Neural progenitor cell (in vitro differentiated cells): ENCODE measurements around the gene ZSCAN16. TPM values are rescaled to one million over a fixed set of nuclear protein-coding genes. Genes with fewer than 3 reads are reported as not detected.

Experiments
- DNase-seq: peaks from one replicate; pipeline ENCODE4 v3.0.0-alpha.2; 2016; ENCODE audit warnings: low spot score
- H2AFZ ChIP-seq: fragments of 200-600 bp; sonication (generic); replicated peaks from 2 replicates; pipeline ENCODE4 v1.6.1; 2016; ENCODE audit warnings: antibody characterized with exemption
- H3F3A ChIP-seq: fragments of 200-600 bp; sonication (generic); 2 replicates; pipeline ENCODE4 v1.6.1; 2016; ENCODE audit warnings: antibody characterized with exemption, low read depth
- H3K27ac ChIP-seq: fragments of 200-600 bp; sonication (generic); 2 replicates; pipeline ENCODE4 v1.5.1; 2016; ENCODE audit warnings: mild to moderate bottlenecking
- H3K27me3 ChIP-seq: fragments of 200-600 bp; sonication (generic); 2 replicates; pipeline ENCODE4 v1.6.1; 2016; ENCODE audit warnings: mild to moderate bottlenecking, moderate library complexity
- H3K36me3 ChIP-seq: fragments of 200-600 bp; sonication (generic); 2 replicates; pipeline ENCODE4 v1.5.1; 2016
- H3K4me1 ChIP-seq: fragments of 200-600 bp; sonication (generic); 2 replicates; pipeline ENCODE4 v1.6.1; 2016; ENCODE audit warnings: mixed run types
- H3K4me2 ChIP-seq: fragments of 200-600 bp; sonication (generic); 2 replicates; pipeline ENCODE4 v1.6.1; 2016
- H3K4me3 ChIP-seq: fragments of 200-600 bp; sonication (generic); 2 replicates; pipeline ENCODE4 v1.5.1; 2016
- H3K79me2 ChIP-seq: fragments of 200-600 bp; sonication (generic); 2 replicates; pipeline ENCODE4 v1.6.1; 2016; ENCODE audit warnings: low read depth
- H3K9ac ChIP-seq: fragments of 200-600 bp; sonication (generic); 2 replicates; pipeline ENCODE4 v1.6.1; 2016
- H3K9me3 ChIP-seq: fragments of 200-600 bp; sonication (generic); 2 replicates; pipeline ENCODE4 v1.5.1; 2016; ENCODE audit warnings: low read depth
- H4K20me1 ChIP-seq: fragments of 200-600 bp; sonication (generic); 2 replicates; pipeline ENCODE4 v1.6.1; 2016; ENCODE audit warnings: low read depth
- H3K27ac Mint-ChIP-seq: 3 replicates; pipeline ENCODE4 v1.8.0; 2021; ENCODE audit warnings: mixed read lengths
- H3K27me3 Mint-ChIP-seq: 2 replicates; pipeline ENCODE4 v1.8.0; 2022; ENCODE audit warnings: low read depth, mild to moderate bottlenecking, inconsistent platforms, moderate library complexity, mixed read lengths; ENCODE audit not compliant: insufficient read depth
- H3K36me3 Mint-ChIP-seq: 3 replicates; pipeline ENCODE4 v1.8.0; 2021; ENCODE audit warnings: mixed read lengths
- H3K4me1 Mint-ChIP-seq: 3 replicates; pipeline ENCODE4 v1.8.0; 2021; ENCODE audit warnings: mixed read lengths
- H3K4me3 Mint-ChIP-seq: 3 replicates; pipeline ENCODE4 v1.8.0; 2021; ENCODE audit warnings: mild to moderate bottlenecking, moderate library complexity, mixed read lengths
- H3K9me3 Mint-ChIP-seq: 3 replicates; pipeline ENCODE4 v1.8.0; 2020; ENCODE audit warnings: mixed read lengths
- EZH2 ChIP-seq: fragments of 200-600 bp; sonication (generic); IDR thresholded peaks from 2 replicates; pipeline ENCODE4 v1.6.1; 2017; ENCODE audit warnings: antibody characterized with exemption, mild to moderate bottlenecking, moderate library complexity
- EZH2phosphoT487 ChIP-seq: fragments of 200-600 bp; sonication (generic); IDR thresholded peaks from 2 replicates; pipeline ENCODE4 v1.6.1; 2017; ENCODE audit warnings: antibody characterized with exemption
- total RNA-seq: library from RNA; depleted of rRNA; stranded (reverse); fragments of >200 nt; gene quantifications from 2 replicates; pipeline ENCODE4 v1.2.3, GENCODE V29; 2015; ENCODE audit warnings: low replicate concordance
- TF ChIP-seq, protein P1 (sequence below): fragments of 200-600 bp; sonication (generic); IDR thresholded peaks from 2 replicates; pipeline ENCODE4 v1.5.1; 2017; ENCODE audit warnings: antibody characterized with exemption, mild to moderate bottlenecking

Gene ZSCAN16
- total RNA-seq, 1 donor from 2014 or later = 17.7 TPM

DNA sequence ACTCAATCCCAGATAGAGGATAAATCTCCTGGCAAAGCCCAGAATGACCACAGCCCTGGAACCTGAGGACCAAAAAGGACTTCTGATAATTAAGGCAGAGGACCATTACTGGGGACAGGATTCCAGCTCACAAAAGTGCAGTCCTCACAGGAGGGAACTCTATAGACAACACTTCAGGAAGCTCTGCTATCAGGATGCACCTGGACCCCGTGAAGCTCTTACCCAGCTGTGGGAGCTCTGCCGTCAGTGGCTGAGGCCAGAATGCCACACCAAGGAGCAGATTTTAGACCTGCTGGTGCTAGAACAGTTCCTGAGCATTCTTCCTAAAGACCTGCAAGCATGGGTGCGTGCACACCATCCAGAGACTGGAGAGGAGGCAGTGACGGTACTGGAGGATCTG lies 992 bp downstream of the ZSCAN16 start:
- H3K9me3 ChIP-seq = no peaks in the 10 kb centered on the region
- peak overlapping the region; percentile 35 for H3K9ac ChIP-seq
- Mint-ChIP-seq H3K27ac (no peak overlapping the region), H3K27me3 (no peaks in the 10 kb centered on the region), H3K9me3 (no peaks in the 10 kb centered on the region), H3K4me3 (peak overlapping the region; percentile 97), H3K36me3 (peaks cover 13% of the 10 kb centered on the region), H3K4me1 (peaks cover 20% of the 10 kb centered on the region)
- H3K4me1 ChIP-seq = peaks cover 14% of the 10 kb centered on the region
- no peak for TF ChIP-seq EZH2
- TF ChIP-seq, protein P1, sequence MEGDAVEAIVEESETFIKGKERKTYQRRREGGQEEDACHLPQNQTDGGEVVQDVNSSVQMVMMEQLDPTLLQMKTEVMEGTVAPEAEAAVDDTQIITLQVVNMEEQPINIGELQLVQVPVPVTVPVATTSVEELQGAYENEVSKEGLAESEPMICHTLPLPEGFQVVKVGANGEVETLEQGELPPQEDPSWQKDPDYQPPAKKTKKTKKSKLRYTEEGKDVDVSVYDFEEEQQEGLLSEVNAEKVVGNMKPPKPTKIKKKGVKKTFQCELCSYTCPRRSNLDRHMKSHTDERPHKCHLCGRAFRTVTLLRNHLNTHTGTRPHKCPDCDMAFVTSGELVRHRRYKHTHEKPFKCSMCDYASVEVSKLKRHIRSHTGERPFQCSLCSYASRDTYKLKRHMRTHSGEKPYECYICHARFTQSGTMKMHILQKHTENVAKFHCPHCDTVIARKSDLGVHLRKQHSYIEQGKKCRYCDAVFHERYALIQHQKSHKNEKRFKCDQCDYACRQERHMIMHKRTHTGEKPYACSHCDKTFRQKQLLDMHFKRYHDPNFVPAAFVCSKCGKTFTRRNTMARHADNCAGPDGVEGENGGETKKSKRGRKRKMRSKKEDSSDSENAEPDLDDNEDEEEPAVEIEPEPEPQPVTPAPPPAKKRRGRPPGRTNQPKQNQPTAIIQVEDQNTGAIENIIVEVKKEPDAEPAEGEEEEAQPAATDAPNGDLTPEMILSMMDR = no peak
- no peak for TF ChIP-seq EZH2phosphoT487
- H3K4me3 ChIP-seq = peak overlapping the region; percentile 78
- H3K36me3 ChIP-seq = peaks cover 17% of the 10 kb centered on the region
- no peak for DNase-seq
- peaks cover under 1% of the 10 kb centered on the region for H3F3A ChIP-seq
- peaks cover 42% of the 10 kb centered on the region for H4K20me1 ChIP-seq
- no peak overlapping the region for H3K27ac ChIP-seq
- peak overlapping the region; percentile 89 for H3K4me2 ChIP-seq
- no peaks in the 10 kb centered on the region for H3K27me3 ChIP-seq
- H2AFZ ChIP-seq = no peak overlapping the region
- peaks cover 73% of the 10 kb centered on the region for H3K79me2 ChIP-seq

DNA sequence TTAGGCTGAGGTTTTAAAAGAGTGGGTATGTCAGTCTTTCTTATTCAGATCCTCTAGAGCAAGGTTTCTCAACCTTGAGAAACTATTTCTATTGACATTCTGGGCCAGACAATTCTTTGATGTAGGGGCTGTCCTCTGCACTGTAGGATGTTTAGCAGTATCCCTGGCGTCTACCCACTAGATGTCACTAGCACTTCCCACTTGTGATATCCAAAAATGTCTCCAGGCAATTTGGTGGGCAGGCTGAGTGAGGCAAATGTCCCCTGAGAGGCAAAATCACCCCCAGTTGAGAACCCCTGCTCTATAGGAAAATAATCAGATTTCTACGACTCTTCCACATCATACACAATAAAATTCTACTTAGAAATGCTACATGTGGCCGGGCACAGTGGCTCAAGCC lies 9.6 kb downstream of the ZSCAN16 start:
- no peak for TF ChIP-seq EZH2
- TF ChIP-seq EZH2phosphoT487 = no peak
- TF ChIP-seq, protein P1 = peak; percentile 53
- Mint-ChIP-seq H3K36me3 (peaks cover 6% of the 10 kb centered on the region), H3K27ac (no peak overlapping the region), H3K4me1 (peaks cover 28% of the 10 kb centered on the region), H3K9me3 (no peaks in the 10 kb centered on the region), H3K27me3 (peaks cover 11% of the 10 kb centered on the region), H3K4me3 (peak overlapping the region; percentile 57)
- Histone ChIP-seq H3F3A (peaks cover 30% of the 10 kb centered on the region), H2AFZ (no peak overlapping the region), H3K27me3 (peaks cover 10% of the 10 kb centered on the region), H3K4me2 (peak overlapping the region; percentile 22), H3K9ac (no peak overlapping the region), H4K20me1 (peaks cover 41% of the 10 kb centered on the region), H3K4me3 (no peak overlapping the region), H3K27ac (no peak overlapping the region), H3K9me3 (no peaks in the 10 kb centered on the region), H3K36me3 (peaks cover 6% of the 10 kb centered on the region), H3K79me2 (peaks cover 76% of the 10 kb centered on the region), H3K4me1 (peaks cover 13% of the 10 kb centered on the region)
- peak; percentile 47 for DNase-seq

DNA sequence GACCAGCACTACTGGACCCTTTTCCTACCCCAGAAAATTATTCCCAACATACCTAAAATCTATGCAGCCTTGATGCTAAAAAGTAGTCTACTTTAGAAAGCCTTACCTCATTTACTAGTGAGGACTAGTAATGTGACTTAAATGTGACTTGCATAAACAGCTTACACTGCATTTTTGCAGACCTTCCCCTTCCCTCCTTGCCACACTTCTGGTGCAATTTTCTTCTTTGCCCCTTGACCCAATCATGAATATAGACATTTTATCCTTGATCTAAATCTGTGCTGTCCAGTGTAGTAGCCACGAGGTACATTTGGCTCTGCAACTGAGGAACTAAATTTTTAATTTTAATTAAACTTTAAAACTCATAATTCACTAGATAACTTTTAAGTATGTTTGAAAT lies 10.3 kb downstream of the ZSCAN16 start:
- Mint-ChIP-seq H3K27ac (no peak overlapping the region), H3K36me3 (peaks cover 3% of the 10 kb centered on the region)
- H3K27me3 ChIP-seq = peaks cover 17% of the 10 kb centered on the region

More for the DNA sequence above, 10.3 kb downstream of the ZSCAN16 start:
- Histone ChIP-seq H3K4me2 (peak overlapping the region; percentile 95), H3K9me3 (no peaks in the 10 kb centered on the region), H3F3A (peaks cover 30% of the 10 kb centered on the region), H3K36me3 (peaks cover 6% of the 10 kb centered on the region), H2AFZ (no peak overlapping the region), H3K27ac (no peak overlapping the region), H3K79me2 (peaks cover 69% of the 10 kb centered on the region), H3K9ac (no peak overlapping the region), H4K20me1 (peaks cover 34% of the 10 kb centered on the region), H3K4me3 (no peak overlapping the region), H3K4me1 (peaks cover 13% of the 10 kb centered on the region)
- Mint-ChIP-seq H3K4me1 (peaks cover 28% of the 10 kb centered on the region), H3K27me3 (peaks cover 11% of the 10 kb centered on the region), H3K4me3 (no peak overlapping the region), H3K9me3 (no peaks in the 10 kb centered on the region)
- no peak for TF ChIP-seq EZH2
- TF ChIP-seq, protein P1 = no peak
- TF ChIP-seq EZH2phosphoT487 = no peak
- DNase-seq = no peak
